ENCODE measurements around the gene ANKRD10. TPM values are rescaled to one million over a fixed set of nuclear protein-coding genes. Genes with fewer than 3 reads are reported as not detected.
A peak's percentile ranks its signal among the peaks of the same experiment; 100 is the strongest.

ANKRD10 gene
- total RNA-seq, 1 donor from 2014 or later = 157 TPM

- H3K4me1 Mint-ChIP-seq (ENCODE audit: low read depth, unreplicated experiment) = peaks cover 43% of the 10 kb centered on the region
- Histone ChIP-seq H3K79me2 (ENCODE audit: insufficient read depth, low read length) (peaks cover 94% of the 10 kb centered on the region), H4K20me1 (ENCODE audit: insufficient read depth, low read length) (peaks cover 84% of the 10 kb centered on the region), H2AFZ (ENCODE audit: low read depth, low read length) (no peak overlapping the region), H3K36me3 (ENCODE audit: insufficient read depth, low read length) (peaks cover 26% of the 10 kb centered on the region), H3K9me3 (ENCODE audit: insufficient read depth, low read depth, low read length) (no peaks in the 10 kb centered on the region), H3K4me1 (ENCODE audit: insufficient read depth, low read length) (peaks cover 22% of the 10 kb centered on the region), H3K9ac (ENCODE audit: low read length) (no peak overlapping the region), H3K4me2 (ENCODE audit: low read length) (no peak overlapping the region), H3K27ac (ENCODE audit: low read depth, low read length) (no peak overlapping the region), H3K27me3 (ENCODE audit: insufficient read depth, low read length) (no peaks in the 10 kb centered on the region), H3K4me3 (ENCODE audit: insufficient read depth, low read depth, low read length) (no peak overlapping the region)
- no peak for DNase-seq (ENCODE audit: low read depth)
- peak overlapping the region; percentile 51 for H3K4me3 Mint-ChIP-seq (ENCODE audit: unreplicated experiment)
- peaks cover 8% of the 10 kb centered on the region for H3K36me3 Mint-ChIP-seq (ENCODE audit: low read depth, unreplicated experiment)
- FAIRE-seq = no peak
- H3K9me3 Mint-ChIP-seq (ENCODE audit: unreplicated experiment) = no peaks in the 10 kb centered on the region
- no peaks in the 10 kb centered on the region for H3K27me3 Mint-ChIP-seq (ENCODE audit: low read depth, unreplicated experiment)
- no peak overlapping the region for H3K27ac Mint-ChIP-seq (ENCODE audit: unreplicated experiment)
- TF ChIP-seq CTCF (IDR thresholded peaks at IDR 0.05; ENCODE audit: insufficient read depth, low read depth, low read length) (no peak), EZH2 (IDR thresholded peaks at IDR 0.05; ENCODE audit: insufficient read depth, low read length) (no peak)
These were observed 4.6 kb downstream of the ANKRD10 start for GRCh38 chr13:110910013-110910890.

- Histone ChIP-seq H3K9ac (ENCODE audit: low read length) (peak overlapping the region; percentile 22), H3K36me3 (ENCODE audit: insufficient read depth, low read length) (peaks cover 33% of the 10 kb centered on the region), H2AFZ (ENCODE audit: low read depth, low read length) (no peak overlapping the region), H3K4me3 (ENCODE audit: insufficient read depth, low read depth, low read length) (no peak overlapping the region), H3K4me1 (ENCODE audit: insufficient read depth, low read length) (peaks cover 20% of the 10 kb centered on the region), H3K9me3 (ENCODE audit: insufficient read depth, low read depth, low read length) (no peaks in the 10 kb centered on the region), H3K4me2 (ENCODE audit: low read length) (peak overlapping the region; percentile 26), H4K20me1 (ENCODE audit: insufficient read depth, low read length) (peaks cover 77% of the 10 kb centered on the region), H3K27me3 (ENCODE audit: insufficient read depth, low read length) (no peaks in the 10 kb centered on the region), H3K79me2 (ENCODE audit: insufficient read depth, low read length) (peaks cover 97% of the 10 kb centered on the region), H3K27ac (ENCODE audit: low read depth, low read length) (peak overlapping the region; percentile 32)
- TF ChIP-seq CTCF (IDR thresholded peaks at IDR 0.05; ENCODE audit: insufficient read depth, low read depth, low read length) (no peak), EZH2 (IDR thresholded peaks at IDR 0.05; ENCODE audit: insufficient read depth, low read length) (no peak)
- Mint-ChIP-seq H3K4me3 (ENCODE audit: unreplicated experiment) (peak overlapping the region; percentile 54), H3K27ac (ENCODE audit: unreplicated experiment) (peak overlapping the region; percentile 55), H3K9me3 (ENCODE audit: unreplicated experiment) (no peaks in the 10 kb centered on the region), H3K27me3 (ENCODE audit: low read depth, unreplicated experiment) (no peaks in the 10 kb centered on the region), H3K4me1 (ENCODE audit: low read depth, unreplicated experiment) (peaks cover 43% of the 10 kb centered on the region), H3K36me3 (ENCODE audit: low read depth, unreplicated experiment) (peaks cover 8% of the 10 kb centered on the region)
- DNase-seq (ENCODE audit: low read depth) (peak; percentile 82), FAIRE-seq (no peak)
These were observed 6.6 kb downstream of the ANKRD10 start for GRCh38 chr13:110907951-110908898.
